Testis (tissue), 3 donors: ENCODE results near the gene PAX3. TPM values are rescaled to one million over a fixed set of nuclear protein-coding genes. Genes with fewer than 3 reads are reported as not detected.

ENCODE experiments used
- DNase-seq: peaks from one replicate; pipeline ENCODE4 v3.0.0-alpha.2; 2019
- H3K27ac ChIP-seq, 2 donors: fragments of 200-600 bp; sonication (generic); one replicate each; pipeline ENCODE4 v1.5.1; 2019
- H3K27me3 ChIP-seq: fragments of 200-600 bp; sonication (generic); one replicate; pipeline ENCODE4 v1.5.1; 2019
- H3K36me3 ChIP-seq: fragments of 200-600 bp; sonication (generic); one replicate; pipeline ENCODE4 v1.5.1; 2017; ENCODE audit warnings: low read depth; ENCODE audit errors: missing control alignments
- H3K4me1 ChIP-seq: fragments of 200-600 bp; sonication (generic); one replicate; pipeline ENCODE4 v1.5.1; 2019
- H3K4me3 ChIP-seq, 2 donors: fragments of 200-600 bp; sonication (generic); one replicate each; pipeline ENCODE4 v1.5.1; 2017 to 2019
- H3K9me3 ChIP-seq: fragments of 200-600 bp; sonication (generic); one replicate; pipeline ENCODE4 v1.5.1; 2017
- CTCF ChIP-seq, 3 experiments: fragments of 450-650 bp in 2 of 3; fragments of 200-600 bp in 1 of 3; sonication (generic) in 1 of 3; IDR thresholded peaks; one replicate each; pipeline ENCODE4 v1.5.1; 2016 to 2019; ENCODE audit warnings: antibody characterized with exemption in 3 of 3, mild to moderate bottlenecking in 2 of 3, moderate library complexity in 1 of 3
- POLR2A ChIP-seq: fragments of 450-650 bp; IDR thresholded peaks from one replicate; pipeline ENCODE4 v1.6.1; 2017; ENCODE audit warnings: antibody characterized with exemption, mild to moderate bottlenecking, moderate library complexity
- WGBS, 2 donors: methylation state at CpG; one replicate each; pipeline ENCODE4 v1.1.5; 2018; 5-methylcytosine and 5-hydroxymethylcytosine counted together
- intact Hi-C: fragments of 100-400 bp; cut with DNase I; formaldehyde crosslinking; loops from one replicate; pipeline ENCODE4 v1.15.1; 2023; ENCODE audit warnings: low total_unique reads
- polyA plus RNA-seq: library from polyadenylated mRNA; stranded (reverse); fragments of 350-450 nt; fragmentation: Illumina TruSeq; extraction: RNeasy Lipid Tissue Mini Kit (QIAGEN cat#74804); gene quantifications from one replicate; pipeline ENCODE4 v1.2.3, GENCODE V29; 2014; ENCODE audit warnings: low read depth, low replicate concordance; ENCODE audit not compliant: insufficient read depth
- total RNA-seq, 2 donors: library from RNA; depleted of rRNA; stranded (reverse); fragments of >200 nt; gene quantifications; one replicate each; pipeline ENCODE4 v1.2.3, GENCODE V29; 2016

Gene PAX3
- total and polyA plus RNA-seq, 3 donors from 2014 or later: 4.8 to 6.0 (median 4.9) TPM

GRCh38 chr2:222304737-222305515 lies 6.1 kb upstream of the PAX3 start:
- Histone ChIP-seq H3K9me3 (no peaks in the 10 kb centered on the region), H3K36me3 (no peaks in the 10 kb centered on the region), H3K27ac (no peak overlapping the region), H3K4me3 (peak overlapping the region in 1 of 2 donors; percentile 20), H3K27me3 (peaks cover 5% of the 10 kb centered on the region), H3K4me1 (peaks cover 3% of the 10 kb centered on the region)
- TF ChIP-seq CTCF (IDR thresholded peaks at IDR 0.05) (no peak), POLR2A (no peak)
- no peak for DNase-seq
- intact Hi-C loops: no loop called here
- WGBS, 2 donors: 5 to 8% methylated on average over 37 to 39 of the region's 39 CpGs

GRCh38 chr2:222303828-222304736 lies 5.3 kb upstream of the PAX3 start:
- no peaks in the 10 kb centered on the region for H3K9me3 ChIP-seq
- H3K4me3 ChIP-seq: no peak overlapping the region
- 9 to 12% methylated on average over 32 to 38 of the region's 38 CpGs for WGBS, 2 donors
- H3K36me3 ChIP-seq: no peaks in the 10 kb centered on the region
- peaks cover 5% of the 10 kb centered on the region for H3K27me3 ChIP-seq
- H3K4me1 ChIP-seq: peaks cover 3% of the 10 kb centered on the region
- TF ChIP-seq CTCF (IDR thresholded peaks at IDR 0.05) (no peak), POLR2A (no peak)
- no peak for DNase-seq
- intact Hi-C loops: no loop called here
- H3K27ac ChIP-seq: no peak overlapping the region

DNA sequence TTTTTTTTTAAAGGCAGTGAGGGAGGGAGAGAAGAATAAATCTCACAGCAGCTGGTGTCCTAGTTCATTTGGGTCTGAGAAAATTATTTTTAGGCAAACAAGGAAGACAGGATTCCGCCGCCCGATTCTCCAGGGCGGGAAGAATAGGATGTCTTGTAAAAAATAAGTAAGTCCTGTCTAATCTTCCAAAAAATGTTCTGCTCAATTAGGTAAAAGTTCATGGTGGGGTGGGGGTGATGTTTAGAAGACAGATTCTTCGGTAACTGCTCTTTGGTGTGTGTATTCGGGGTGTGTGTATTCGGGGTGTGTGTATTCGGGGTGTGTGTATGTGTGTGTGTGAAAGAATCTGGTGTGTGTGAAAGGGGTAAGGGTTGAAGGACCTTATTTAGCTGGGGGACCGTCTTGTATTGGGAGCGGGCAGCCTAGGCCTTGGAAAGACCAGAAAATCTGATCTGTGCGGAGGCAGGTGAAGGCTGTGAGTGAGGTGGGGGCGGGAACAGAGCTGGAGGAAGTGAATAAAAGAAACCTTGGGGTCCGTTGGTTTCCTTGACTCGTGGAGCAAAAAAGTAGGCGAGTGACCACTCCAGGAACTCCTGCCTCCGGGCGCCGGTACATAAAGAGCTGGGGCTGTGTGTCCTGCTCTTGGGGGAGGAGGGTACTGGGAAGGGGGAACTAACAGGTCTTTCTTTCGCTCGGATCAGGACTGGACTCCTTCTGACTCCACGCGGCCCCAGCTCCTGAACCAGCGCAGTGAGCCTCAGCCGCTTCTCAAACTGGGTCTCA lies 4.4 kb upstream of the PAX3 start:
- no peak for TF ChIP-seq POLR2A
- no peak for TF ChIP-seq CTCF (IDR thresholded peaks at IDR 0.05)
- WGBS, 2 donors: 9 to 12% methylated on average over 15 to 24 of the region's 24 CpGs
- Histone ChIP-seq H3K4me3 (no peak overlapping the region), H3K27me3 (peaks cover 3% of the 10 kb centered on the region), H3K9me3 (no peaks in the 10 kb centered on the region), H3K27ac (no peak overlapping the region), H3K36me3 (no peaks in the 10 kb centered on the region), H3K4me1 (peaks cover 3% of the 10 kb centered on the region)
- intact Hi-C loops: no loop called here
- DNase-seq: no peak

DNA sequence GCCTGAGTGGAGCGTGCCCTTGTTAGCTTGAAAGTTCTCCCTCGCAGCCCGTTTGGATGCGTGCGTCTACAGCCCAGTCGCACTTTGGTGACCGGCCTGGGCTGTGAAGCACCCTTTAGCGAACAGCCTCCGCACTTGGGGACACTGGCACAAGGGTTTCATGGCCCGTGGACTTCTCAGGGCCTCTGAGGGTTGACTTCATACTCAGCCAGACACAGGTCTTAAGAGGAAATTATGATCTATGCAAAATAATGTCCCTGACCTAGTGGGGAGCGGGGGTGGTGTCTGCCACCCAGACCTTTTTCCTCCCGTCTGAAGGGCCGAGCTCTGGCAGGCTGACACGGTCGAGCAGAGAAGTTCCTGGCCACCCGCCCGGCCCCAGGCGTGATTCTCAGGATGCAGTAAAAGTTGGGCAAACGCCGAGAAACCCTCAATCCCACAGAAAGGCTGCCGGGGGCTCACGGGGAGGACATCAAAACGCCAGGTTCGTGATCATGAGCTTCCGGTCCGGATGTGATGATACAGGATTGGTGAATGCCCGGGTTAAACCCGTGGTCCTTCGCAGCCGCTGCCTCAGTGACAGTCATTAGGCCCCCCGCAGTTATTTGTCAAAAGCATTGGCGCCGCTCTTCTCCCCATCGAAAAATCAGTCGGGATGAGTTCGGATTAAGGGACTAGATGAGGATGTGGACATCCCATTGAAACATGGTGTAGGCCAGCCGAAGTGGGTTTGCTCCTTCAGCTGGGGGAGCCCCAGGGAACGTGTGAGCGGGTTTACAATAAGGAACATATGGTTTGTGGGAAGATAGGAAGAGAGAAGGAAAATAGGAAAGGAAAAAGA lies 3.6 kb upstream of the PAX3 start:
- Histone ChIP-seq H3K36me3 (no peaks in the 10 kb centered on the region), H3K27ac (no peak overlapping the region), H3K4me3 (no peak overlapping the region), H3K9me3 (no peaks in the 10 kb centered on the region), H3K27me3 (peaks cover 3% of the 10 kb centered on the region), H3K4me1 (peaks cover 3% of the 10 kb centered on the region)
- intact Hi-C loops: no loop called here
- DNase-seq: no peak
- 8 to 9% methylated on average over 33 to 39 of the region's 39 CpGs for WGBS, 2 donors
- no peak for TF ChIP-seq CTCF (IDR thresholded peaks at IDR 0.05)
- TF ChIP-seq POLR2A: no peak
